ENCODE data around the gene MYO16.

MYO16 gene

GRCh38 chr13:108933061-108933460, 303.6 kb downstream of the MYO16 start:
- DNase-seq (ENCODE audit: low spot score): no peak

- no peak for DNase-seq (ENCODE audit: low spot score)
Observed at GRCh38 chr13:108938155-108938554, 308.7 kb downstream of the MYO16 start.

- no peak for DNase-seq (ENCODE audit: low spot score)
Observed at GRCh38 chr13:108940121-108940520, 310.7 kb downstream of the MYO16 start.

GRCh38 chr13:108943842-108944241, 314.4 kb downstream of the MYO16 start:
- no peak for DNase-seq (ENCODE audit: low spot score)

GRCh38 chr13:108944760-108945159, 315.3 kb downstream of the MYO16 start:
- DNase-seq (ENCODE audit: low spot score): no peak

- DNase-seq (ENCODE audit: low spot score): no peak
Observed at GRCh38 chr13:108947551-108948030, 318.2 kb downstream of the MYO16 start.

GRCh38 chr13:108948251-108948671, 318.9 kb downstream of the MYO16 start:
- DNase-seq (ENCODE audit: low spot score): no peak

GRCh38 chr13:108950333-108951010, 321.1 kb downstream of the MYO16 start:
- DNase-seq (ENCODE audit: low spot score): no peak

GRCh38 chr13:108955741-108956140, 326.3 kb downstream of the MYO16 start:
- no peak for DNase-seq (ENCODE audit: low spot score)

GRCh38 chr13:108957369-108958012, 328.1 kb downstream of the MYO16 start:
- DNase-seq (ENCODE audit: low spot score): no peak

GRCh38 chr13:108958013-108958376, 328.6 kb downstream of the MYO16 start:
- DNase-seq (ENCODE audit: low spot score): no peak

GRCh38 chr13:108959234-108959633, 329.8 kb downstream of the MYO16 start:
- DNase-seq (ENCODE audit: low spot score): no peak

- no peak for DNase-seq (ENCODE audit: low spot score)
Observed at GRCh38 chr13:108960006-108960405, 330.6 kb downstream of the MYO16 start.

- peak; percentile 47 for DNase-seq (ENCODE audit: low spot score)
Observed at GRCh38 chr13:108961542-108962125, 332.2 kb downstream of the MYO16 start.

- DNase-seq (ENCODE audit: low spot score): no peak
Observed at GRCh38 chr13:108962654-108963053, 333.2 kb downstream of the MYO16 start.

GRCh38 chr13:108963276-108963810, 333.9 kb downstream of the MYO16 start:
- DNase-seq (ENCODE audit: low spot score): no peak

- no peak for DNase-seq (ENCODE audit: low spot score)
Observed at GRCh38 chr13:108963846-108964600, 334.6 kb downstream of the MYO16 start.

- no peak for DNase-seq (ENCODE audit: low spot score)
Observed at GRCh38 chr13:108964606-108965005, 335.2 kb downstream of the MYO16 start.

- DNase-seq (ENCODE audit: low spot score): no peak
Observed at GRCh38 chr13:108967371-108967770, 338.0 kb downstream of the MYO16 start.

GRCh38 chr13:108968566-108968965, 339.2 kb downstream of the MYO16 start:
- no peak for DNase-seq (ENCODE audit: low spot score)

GRCh38 chr13:108974686-108975085, 345.3 kb downstream of the MYO16 start:
- DNase-seq (ENCODE audit: low spot score): no peak

- peak; percentile 12 for DNase-seq (ENCODE audit: low spot score)
Observed at GRCh38 chr13:108980237-108980636, 350.8 kb downstream of the MYO16 start.
